ENCODE data around the gene PPIL6. TPM values are rescaled to one million over a fixed set of nuclear protein-coding genes. Genes with fewer than 3 reads are reported as not detected.
A peak's percentile ranks its signal among the peaks of the same experiment; 100 is the strongest.

PPIL6 gene
- total and polyA plus RNA-seq, 2 experiments from 2014 or later, result 1.7 TPM

- Mint-ChIP-seq H3K27me3 (ENCODE audit: insufficient read depth, low read depth, poor library complexity) (peaks cover 10% of the 10 kb centered on the region), H3K4me1 (peaks cover 28% of the 10 kb centered on the region), H3K27ac (no peak overlapping the region), H3K4me3 (peak overlapping the region; percentile 89), H3K9me3 (no peaks in the 10 kb centered on the region), H3K36me3 (ENCODE audit: low read depth) (peaks cover 41% of the 10 kb centered on the region)
- peaks cover 40% of the 10 kb centered on the region for H4K20me1 ChIP-seq (replicated peaks; ENCODE audit: insufficient read depth)
- H3F3A ChIP-seq (replicated peaks; ENCODE audit: low read depth), result no peaks in the 10 kb centered on the region
- H3K9me2 ChIP-seq (ENCODE audit: insufficient read depth), result no peaks in the 10 kb centered on the region
- peaks cover 68% of the 10 kb centered on the region for H3K79me2 ChIP-seq (replicated peaks; ENCODE audit: insufficient read depth)
- H3K4me1 ChIP-seq (ENCODE audit: insufficient read depth), result peaks cover 18% of the 10 kb centered on the region
- peaks cover 30% of the 10 kb centered on the region for H3K36me3 ChIP-seq (ENCODE audit: insufficient read depth)
- no peaks in the 10 kb centered on the region for H3K27me3 ChIP-seq (ENCODE audit: insufficient read depth)
- DNase-seq (ENCODE audit: low spot score) (no peak), ATAC-seq (no peak)
- no peak overlapping the region for H3K27ac ChIP-seq (ENCODE audit: low read depth)
- peak overlapping the region; percentile 78 for H3K4me3 ChIP-seq
- peak overlapping the region; percentile 82 for H3K4me2 ChIP-seq
- TF ChIP-seq EZH2 (IDR thresholded peaks at IDR 0.05; ENCODE audit: low read depth, unreplicated experiment) (no peak), CTCF (conservative IDR thresholded peaks at IDR 0.05; ENCODE audit: low read depth in 2 of 2) (no peak), ZNF114 (CRISPR knock-in tag; IDR thresholded peaks at IDR 0.05) (no peak), EZH2phosphoT487 (IDR thresholded peaks at IDR 0.05; ENCODE audit: unreplicated experiment) (no peak), JUNB (IDR thresholded peaks at IDR 0.05; ENCODE audit: unreplicated experiment) (no peak), ETS1 (IDR thresholded peaks at IDR 0.05) (no peak), POLR2AphosphoS5 (IDR thresholded peaks at IDR 0.05; ENCODE audit: low read depth) (no peak), ZNF462 (CRISPR knock-in tag; IDR thresholded peaks at IDR 0.05) (no peak), CREB1 (CRISPR knock-in tag; IDR thresholded peaks at IDR 0.05; ENCODE audit: low read depth) (no peak), ZNF331 (CRISPR knock-in tag; IDR thresholded peaks at IDR 0.05; ENCODE audit: low read depth) (no peak)
- no peak overlapping the region for H2AFZ ChIP-seq
These were observed 60.7 kb downstream of the PPIL6 start for GRCh38 chr6:109379711-109380110.
